ENCODE results near the gene DCDC2C.

DCDC2C gene

GRCh38 chr2:3756306-3756705, 52.9 kb downstream of the DCDC2C start:
- in situ Hi-C loops (cut with HindIII; ENCODE audit: low pct_ligation_motif_present, low pct_unique_long_range_greater_than_20kb, low sequenced_read_pairs), result no loop called here
- no peak for DNase-seq

- DNase-seq, result no peak
- in situ Hi-C loops (cut with HindIII; ENCODE audit: low pct_ligation_motif_present, low pct_unique_long_range_greater_than_20kb, low sequenced_read_pairs), result no loop called here
Measured at GRCh38 chr2:3758906-3759305, 55.5 kb downstream of the DCDC2C start.

GRCh38 chr2:3759331-3759730, 56.0 kb downstream of the DCDC2C start:
- no peak for DNase-seq
- in situ Hi-C loops (cut with HindIII; ENCODE audit: low pct_ligation_motif_present, low pct_unique_long_range_greater_than_20kb, low sequenced_read_pairs), result no loop called here

- DNase-seq, result no peak
- in situ Hi-C loops (cut with HindIII; ENCODE audit: low pct_ligation_motif_present, low pct_unique_long_range_greater_than_20kb, low sequenced_read_pairs), result no loop called here
Measured at GRCh38 chr2:3759761-3760160, 56.4 kb downstream of the DCDC2C start.

GRCh38 chr2:3761272-3761671, 57.9 kb downstream of the DCDC2C start:
- no peak for DNase-seq
- in situ Hi-C loops (cut with HindIII; ENCODE audit: low pct_ligation_motif_present, low pct_unique_long_range_greater_than_20kb, low sequenced_read_pairs), result no loop called here

GRCh38 chr2:3762771-3763447, 59.5 kb downstream of the DCDC2C start:
- no peak for DNase-seq
- in situ Hi-C loops (cut with HindIII; ENCODE audit: low pct_ligation_motif_present, low pct_unique_long_range_greater_than_20kb, low sequenced_read_pairs), result no loop called here

GRCh38 chr2:3766824-3767223, 63.4 kb downstream of the DCDC2C start:
- in situ Hi-C loops (cut with HindIII; ENCODE audit: low pct_ligation_motif_present, low pct_unique_long_range_greater_than_20kb, low sequenced_read_pairs), result no loop called here
- no peak for DNase-seq

GRCh38 chr2:3768960-3769765, 65.8 kb downstream of the DCDC2C start:
- in situ Hi-C loops (cut with HindIII; ENCODE audit: low pct_ligation_motif_present, low pct_unique_long_range_greater_than_20kb, low sequenced_read_pairs), result no loop called here
- DNase-seq, result no peak

- no peak for DNase-seq
- in situ Hi-C loops (cut with HindIII; ENCODE audit: low pct_ligation_motif_present, low pct_unique_long_range_greater_than_20kb, low sequenced_read_pairs), result no loop called here
Measured at GRCh38 chr2:3769766-3770165, 66.4 kb downstream of the DCDC2C start.

GRCh38 chr2:3770724-3771415, 67.5 kb downstream of the DCDC2C start:
- in situ Hi-C loops (cut with HindIII; ENCODE audit: low pct_ligation_motif_present, low pct_unique_long_range_greater_than_20kb, low sequenced_read_pairs), result no loop called here
- no peak for DNase-seq

GRCh38 chr2:3771576-3771975, 68.2 kb downstream of the DCDC2C start:
- in situ Hi-C loops (cut with HindIII; ENCODE audit: low pct_ligation_motif_present, low pct_unique_long_range_greater_than_20kb, low sequenced_read_pairs), result no loop called here

GRCh38 chr2:3774336-3774735, 71.0 kb downstream of the DCDC2C start:
- no peak for DNase-seq
- in situ Hi-C loops (cut with HindIII; ENCODE audit: low pct_ligation_motif_present, low pct_unique_long_range_greater_than_20kb, low sequenced_read_pairs), result no loop called here

More at GRCh38 chr2:3771576-3771975, 68.2 kb downstream of the DCDC2C start:
- no peak for DNase-seq

- in situ Hi-C loops (cut with HindIII; ENCODE audit: low pct_ligation_motif_present, low pct_unique_long_range_greater_than_20kb, low sequenced_read_pairs), result no loop called here
- no peak for DNase-seq
Measured at GRCh38 chr2:3776311-3776710, 72.9 kb downstream of the DCDC2C start.

GRCh38 chr2:3777966-3778365, 74.6 kb downstream of the DCDC2C start:
- no peak for DNase-seq
- in situ Hi-C loops (cut with HindIII; ENCODE audit: low pct_ligation_motif_present, low pct_unique_long_range_greater_than_20kb, low sequenced_read_pairs), result no loop called here

GRCh38 chr2:3778851-3779495, 75.6 kb downstream of the DCDC2C start:
- no peak for DNase-seq
- in situ Hi-C loops (cut with HindIII; ENCODE audit: low pct_ligation_motif_present, low pct_unique_long_range_greater_than_20kb, low sequenced_read_pairs), result no loop called here

GRCh38 chr2:3779496-3780049, 76.2 kb downstream of the DCDC2C start:
- no peak for DNase-seq
- in situ Hi-C loops (cut with HindIII; ENCODE audit: low pct_ligation_motif_present, low pct_unique_long_range_greater_than_20kb, low sequenced_read_pairs), result no loop called here

GRCh38 chr2:3780477-3781402, 77.4 kb downstream of the DCDC2C start:
- DNase-seq, result peak; percentile 77
- in situ Hi-C loops (cut with HindIII; ENCODE audit: low pct_ligation_motif_present, low pct_unique_long_range_greater_than_20kb, low sequenced_read_pairs), result no loop called here

- in situ Hi-C loops (cut with HindIII; ENCODE audit: low pct_ligation_motif_present, low pct_unique_long_range_greater_than_20kb, low sequenced_read_pairs), result no loop called here
- no peak for DNase-seq
Measured at GRCh38 chr2:3784731-3785130, 81.4 kb downstream of the DCDC2C start.

Measured in ACHN (cell line).